Caco-2 (cell line): ENCODE data around the gene ATP6V0E2. TPM values are rescaled to one million over a fixed set of nuclear protein-coding genes. Genes with fewer than 3 reads are reported as not detected.

Experiments used
- BruUV-seq: library from RNA; stranded (reverse); fragments of 400-500 nt; replicated peaks from 2 replicates; lab custom pipeline; 2021; lab: Mats Ljungman, UMichigan
- CTCF ChIA-PET: fragments of 300-600 bp; sonication (Branson Sonifier 250); formaldehyde crosslinking; loops from one replicate; lab custom pipeline; 2022; ENCODE audit warnings: antibody characterized with exemption; lab: Charles Lee
- POLR2A ChIA-PET: fragments of 300-600 bp; sonication (Branson Sonifier 250); formaldehyde crosslinking; loops from one replicate; lab custom pipeline; 2022; ENCODE audit warnings: antibody characterized with exemption; lab: Charles Lee
- DNase-seq, 2 experiments: peaks; one replicate each; pipeline versions ENCODE4 v3.0.0 to v3.0.0-alpha.2; 2020 to 2022
- H3K27me3 ChIP-seq: replicated peaks from 2 replicates; pipeline ENCODE4 v1.6.0; 2011; ENCODE audit warnings: low read length; ENCODE audit not compliant: control insufficient read depth, insufficient read depth
- H3K36me3 ChIP-seq: 2 replicates; pipeline ENCODE4 v1.5.1; 2011; ENCODE audit warnings: low read length; ENCODE audit not compliant: control insufficient read depth, insufficient read depth
- H3K4me1 ChIP-seq: fragments of 250-450 bp; sonication (Bioruptor Pico); 2 replicates; pipeline ENCODE4 v1.5.1; 2020; ENCODE audit warnings: mild to moderate bottlenecking
- H3K4me3 ChIP-seq: 2 replicates; pipeline ENCODE4 v1.5.1; 2011; ENCODE audit warnings: low read depth, mild to moderate bottlenecking, control low read depth, low read length
- H3K9me3 ChIP-seq: fragments of 250-450 bp; sonication (Bioruptor Pico); 2 replicates; pipeline ENCODE4 v1.5.1; 2020; ENCODE audit warnings: mild to moderate bottlenecking, moderate library complexity
- H3K27ac Mint-ChIP-seq: one replicate; pipeline ENCODE4 v1.8.0; 2022; ENCODE audit warnings: mixed read lengths; ENCODE audit not compliant: unreplicated experiment
- H3K27me3 Mint-ChIP-seq: one replicate; pipeline ENCODE4 v1.8.0; 2022; ENCODE audit warnings: mixed read lengths; ENCODE audit not compliant: insufficient read depth, unreplicated experiment
- H3K36me3 Mint-ChIP-seq: one replicate; pipeline ENCODE4 v1.8.0; 2022; ENCODE audit warnings: mild to moderate bottlenecking, mixed read lengths; ENCODE audit not compliant: insufficient read depth, unreplicated experiment
- H3K4me1 Mint-ChIP-seq: one replicate; pipeline ENCODE4 v1.8.0; 2022; ENCODE audit warnings: low read depth, mixed read lengths; ENCODE audit not compliant: unreplicated experiment
- H3K4me3 Mint-ChIP-seq: one replicate; pipeline ENCODE4 v1.8.0; 2022; ENCODE audit warnings: mild to moderate bottlenecking, moderate library complexity, mixed read lengths; ENCODE audit not compliant: unreplicated experiment
- H3K9me3 Mint-ChIP-seq: one replicate; pipeline ENCODE4 v1.8.0; 2022; ENCODE audit warnings: mixed read lengths; ENCODE audit not compliant: unreplicated experiment
- intact Hi-C: fragments of 100-400 bp; cut with micrococcal nuclease; formaldehyde crosslinking; loops from one replicate; pipeline ENCODE4 v1.10.0; 2022; ENCODE audit not compliant: unreplicated experiment
- total RNA-seq: library from RNA; stranded (reverse); gene quantifications from 2 replicates; pipeline ENCODE4 v1.2.3, GENCODE V29; 2022
- TF ChIP-seq, protein P1 (sequence below), 2 experiments: fragments of 200-600 bp in 1 of 2; IDR thresholded peaks; 1 replicate in 1 of 2; 2 replicates in 1 of 2; pipeline versions ENCODE4 v1.5.1 to v1.8.0; 2011 to 2022; ENCODE audit warnings: antibody characterized with exemption in 1 of 2, control low read depth in 1 of 2, inconsistent platforms in 1 of 2, low read depth in 1 of 2, low read length in 1 of 2, mild to moderate bottlenecking in 1 of 2, moderate library complexity in 1 of 2; ENCODE audit not compliant: insufficient read depth in 1 of 2, severe bottlenecking in 1 of 2, unreplicated experiment in 1 of 2

ATP6V0E2 gene
- total RNA-seq, 1 experiment from 2014 or later, result 53.9 TPM

GRCh38 chr7:149881328-149882247 is 7.8 kb downstream of the ATP6V0E2 start:
- ChIA-PET CTCF (no interaction called here), POLR2A (no interaction called here)
- no TSS peak for BruUV-seq
- TF ChIP-seq, protein P1, sequence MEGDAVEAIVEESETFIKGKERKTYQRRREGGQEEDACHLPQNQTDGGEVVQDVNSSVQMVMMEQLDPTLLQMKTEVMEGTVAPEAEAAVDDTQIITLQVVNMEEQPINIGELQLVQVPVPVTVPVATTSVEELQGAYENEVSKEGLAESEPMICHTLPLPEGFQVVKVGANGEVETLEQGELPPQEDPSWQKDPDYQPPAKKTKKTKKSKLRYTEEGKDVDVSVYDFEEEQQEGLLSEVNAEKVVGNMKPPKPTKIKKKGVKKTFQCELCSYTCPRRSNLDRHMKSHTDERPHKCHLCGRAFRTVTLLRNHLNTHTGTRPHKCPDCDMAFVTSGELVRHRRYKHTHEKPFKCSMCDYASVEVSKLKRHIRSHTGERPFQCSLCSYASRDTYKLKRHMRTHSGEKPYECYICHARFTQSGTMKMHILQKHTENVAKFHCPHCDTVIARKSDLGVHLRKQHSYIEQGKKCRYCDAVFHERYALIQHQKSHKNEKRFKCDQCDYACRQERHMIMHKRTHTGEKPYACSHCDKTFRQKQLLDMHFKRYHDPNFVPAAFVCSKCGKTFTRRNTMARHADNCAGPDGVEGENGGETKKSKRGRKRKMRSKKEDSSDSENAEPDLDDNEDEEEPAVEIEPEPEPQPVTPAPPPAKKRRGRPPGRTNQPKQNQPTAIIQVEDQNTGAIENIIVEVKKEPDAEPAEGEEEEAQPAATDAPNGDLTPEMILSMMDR (IDR thresholded peaks at IDR 0.05; ENCODE audit: insufficient read depth in 1 of 2, low read depth in 1 of 2, low read length in 1 of 2, severe bottlenecking in 1 of 2, unreplicated experiment in 1 of 2), result no peak
- Mint-ChIP-seq H3K27me3 (no peaks in the 10 kb centered on the region), H3K27ac (no peak overlapping the region), H3K9me3 (no peaks in the 10 kb centered on the region), H3K4me3 (no peak overlapping the region), H3K4me1 (no peaks in the 10 kb centered on the region), H3K36me3 (no peaks in the 10 kb centered on the region)
- Histone ChIP-seq H3K36me3 (no peaks in the 10 kb centered on the region), H3K4me1 (no peaks in the 10 kb centered on the region), H3K9me3 (no peaks in the 10 kb centered on the region), H3K4me3 (no peak overlapping the region), H3K27me3 (no peaks in the 10 kb centered on the region)
- intact Hi-C loops, result loop anchor here (5.0 kb wide), 1 partner anchor 166 kb away; no protein-coding TSS in a partner anchor
- DNase-seq, result peak in 1 of 2 experiments; percentile 23

DNA sequence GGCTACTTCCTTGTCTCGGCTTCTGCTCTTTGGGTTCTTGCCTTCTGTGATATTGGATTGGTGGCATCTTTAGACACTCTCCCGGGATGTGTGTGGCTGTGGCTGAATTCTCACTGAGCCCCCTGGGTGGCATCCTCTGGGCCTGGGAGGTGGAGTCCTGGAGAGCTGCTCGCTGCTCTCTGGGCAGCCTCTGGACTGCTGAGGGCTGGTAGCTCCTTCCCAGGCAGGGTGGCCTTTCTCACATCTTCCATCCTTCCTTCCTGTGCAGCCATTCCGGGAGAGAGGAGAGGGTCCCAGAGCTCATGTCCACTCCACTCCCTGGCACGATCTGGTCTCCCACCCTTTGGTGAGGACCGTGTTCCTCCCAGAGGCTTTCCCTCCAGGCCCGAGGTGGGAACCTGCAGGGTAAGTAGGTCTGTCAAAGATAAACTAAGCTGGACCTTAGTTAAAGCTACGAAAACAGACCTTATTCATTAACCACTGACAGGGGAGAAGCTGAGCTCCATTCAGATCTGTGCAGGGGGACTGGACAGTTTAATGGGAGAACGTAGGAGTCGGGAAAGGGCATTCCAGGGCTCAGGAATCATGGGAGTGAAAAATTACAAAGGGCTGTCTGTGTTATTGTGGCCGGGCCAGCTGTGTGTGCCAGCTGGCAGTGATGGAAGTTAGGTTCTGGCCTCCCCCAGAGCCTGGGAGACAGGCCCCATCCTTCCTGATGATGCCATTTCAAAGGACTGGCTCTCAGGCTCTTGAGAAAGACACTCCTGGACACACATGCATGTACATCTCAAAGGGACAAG is 8.7 kb downstream of the ATP6V0E2 start:
- Mint-ChIP-seq H3K36me3 (no peaks in the 10 kb centered on the region), H3K27me3 (no peaks in the 10 kb centered on the region), H3K4me3 (no peak overlapping the region), H3K4me1 (no peaks in the 10 kb centered on the region), H3K27ac (no peak overlapping the region), H3K9me3 (no peaks in the 10 kb centered on the region)
- H3K4me1 ChIP-seq, result no peaks in the 10 kb centered on the region
- no peak for DNase-seq
- BruUV-seq, result no TSS peak
- POLR2A ChIA-PET, result no interaction called here
- H3K9me3 ChIP-seq, result no peaks in the 10 kb centered on the region
- H3K4me3 ChIP-seq, result no peak overlapping the region
- H3K27me3 ChIP-seq, result no peaks in the 10 kb centered on the region
- intact Hi-C loops, result loop anchor here (5.0 kb wide), 1 partner anchor 165 kb away; no protein-coding TSS in a partner anchor
- TF ChIP-seq, protein P1 (IDR thresholded peaks at IDR 0.05; ENCODE audit: insufficient read depth in 1 of 2, low read depth in 1 of 2, low read length in 1 of 2, severe bottlenecking in 1 of 2, unreplicated experiment in 1 of 2), result no peak
- no peaks in the 10 kb centered on the region for H3K36me3 ChIP-seq
- CTCF ChIA-PET, result interaction anchor here (0.6 kb wide), 1 partner anchor 393 kb away, joined by 4 read pairs; no protein-coding TSS in a partner anchor

DNA sequence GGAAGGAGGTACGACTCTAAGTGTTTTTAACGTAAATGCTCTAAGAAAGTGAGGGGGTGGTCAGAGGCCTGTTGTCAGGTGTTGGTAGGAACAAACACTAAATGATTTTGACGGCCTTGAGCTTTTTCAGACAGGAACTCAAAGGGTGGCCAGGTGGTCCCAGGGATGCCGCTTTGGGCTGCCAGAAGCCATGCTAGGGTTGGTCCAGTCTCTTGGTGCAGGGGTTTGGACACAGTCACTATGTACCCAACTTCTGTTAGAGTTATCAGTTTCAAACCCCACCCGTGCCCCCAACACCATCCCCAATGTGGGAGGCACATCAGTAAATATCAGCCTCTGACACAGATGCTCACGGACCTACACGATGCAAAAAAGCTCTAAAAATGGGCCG is 9.3 kb downstream of the ATP6V0E2 start:
- peaks cover 4% of the 10 kb centered on the region for H3K9me3 Mint-ChIP-seq

More for the DNA sequence above, 9.3 kb downstream of the ATP6V0E2 start:
- ChIA-PET POLR2A (no interaction called here), CTCF (interaction anchor here (0.9 to 1.6 kb wide), 3 partner anchors 9 to 75 kb away, joined by 3 read pairs; no protein-coding TSS in a partner anchor)
- no TSS peak for BruUV-seq
- intact Hi-C loops, result loop anchor here (5.0 kb wide), 1 partner anchor 164 kb away; no protein-coding TSS in a partner anchor
- no peaks in the 10 kb centered on the region for H3K4me1 ChIP-seq
- no peaks in the 10 kb centered on the region for H3K36me3 ChIP-seq
- H3K27ac Mint-ChIP-seq, result no peak overlapping the region
- peaks cover under 1% of the 10 kb centered on the region for H3K27me3 Mint-ChIP-seq
- no peak overlapping the region for H3K4me3 Mint-ChIP-seq
- DNase-seq, result no peak
- H3K36me3 Mint-ChIP-seq, result no peaks in the 10 kb centered on the region
- H3K9me3 ChIP-seq, result no peaks in the 10 kb centered on the region
- TF ChIP-seq, protein P1 (IDR thresholded peaks at IDR 0.05; ENCODE audit: insufficient read depth in 1 of 2, low read depth in 1 of 2, low read length in 1 of 2, severe bottlenecking in 1 of 2, unreplicated experiment in 1 of 2), result no peak
- no peaks in the 10 kb centered on the region for H3K27me3 ChIP-seq
- H3K4me1 Mint-ChIP-seq, result no peaks in the 10 kb centered on the region
- H3K4me3 ChIP-seq, result no peak overlapping the region
